Mesenteric fat pad (tissue), 1 donor: ENCODE data around the gene SMYD2. TPM values are rescaled to one million over a fixed set of nuclear protein-coding genes. Genes with fewer than 3 reads are reported as not detected.

Source experiments
- DNase-seq: peaks from one replicate; pipeline ENCODE4 v3.0.0-alpha.2; 2020; ENCODE audit warnings: low spot score
- total RNA-seq: library from RNA; stranded (reverse); fragmentation: NEBNext Ultra II Directional; extraction: Animal tissue kit (Norgen Biotek cat#: 25700); gene quantifications from one replicate; pipeline ENCODE4 v1.2.1, GENCODE V29; 2021
- donor health status: DM: yes; HTN: yes; CAD: no.

Gene SMYD2
- total RNA-seq, 1 donor from 2014 or later, result 34.4 TPM

GRCh38 chr1:214327514-214327913 lies 46.6 kb downstream of the SMYD2 start:
- DNase-seq, result no peak

- DNase-seq, result no peak
These were observed 48.0 kb downstream of the SMYD2 start for GRCh38 chr1:214328770-214329469.

- DNase-seq, result no peak
These were observed 48.7 kb downstream of the SMYD2 start for GRCh38 chr1:214329470-214330220.

GRCh38 chr1:214330222-214330621 lies 49.3 kb downstream of the SMYD2 start:
- no peak for DNase-seq

- no peak for DNase-seq
These were observed 49.8 kb downstream of the SMYD2 start for GRCh38 chr1:214330715-214331114.

GRCh38 chr1:214331180-214331579 lies 50.2 kb downstream of the SMYD2 start:
- no peak for DNase-seq

- DNase-seq, result no peak
These were observed 51.0 kb downstream of the SMYD2 start for GRCh38 chr1:214331827-214332423.

- no peak for DNase-seq
These were observed 52.2 kb downstream of the SMYD2 start for GRCh38 chr1:214332946-214333798.

- DNase-seq, result no peak
These were observed 54.6 kb downstream of the SMYD2 start for GRCh38 chr1:214335567-214335966.

GRCh38 chr1:214337015-214337414 lies 56.1 kb downstream of the SMYD2 start:
- DNase-seq, result no peak

- no peak for DNase-seq
These were observed 56.6 kb downstream of the SMYD2 start for GRCh38 chr1:214337511-214337910.

GRCh38 chr1:214338212-214338611 lies 57.3 kb downstream of the SMYD2 start:
- no peak for DNase-seq

- DNase-seq, result no peak
These were observed 60.5 kb downstream of the SMYD2 start for GRCh38 chr1:214341459-214341858.

GRCh38 chr1:214341932-214342331 lies 61.0 kb downstream of the SMYD2 start:
- no peak for DNase-seq

- no peak for DNase-seq
These were observed 61.6 kb downstream of the SMYD2 start for GRCh38 chr1:214342525-214342924.

- no peak for DNase-seq
These were observed 63.9 kb downstream of the SMYD2 start for GRCh38 chr1:214344897-214345296.

- no peak for DNase-seq
These were observed 68.0 kb downstream of the SMYD2 start for GRCh38 chr1:214349008-214349407.

GRCh38 chr1:214349781-214350180 lies 68.8 kb downstream of the SMYD2 start:
- no peak for DNase-seq

GRCh38 chr1:214351551-214352277 lies 70.8 kb downstream of the SMYD2 start:
- DNase-seq, result no peak

- DNase-seq, result no peak
These were observed 71.9 kb downstream of the SMYD2 start for GRCh38 chr1:214352838-214353237.
